Lower lobe of right lung (tissue), 2 donors: ENCODE results near the gene JMJD8. TPM values are rescaled to one million over a fixed set of nuclear protein-coding genes. Genes with fewer than 3 reads are reported as not detected.
A peak's percentile ranks its signal among the peaks of the same experiment; 100 is the strongest.
"Not testable (repeated sequence)": the region's sequence is repeated elsewhere in the genome, so short reads cannot be mapped to it uniquely, and the experiment has no call there.

ENCODE experiments used
- ATAC-seq, 2 donors: fragments of 200-7000 bp; cut with Tn5 transposase; one replicate each; pipeline ENCODE4 v1.9.1; 2020 to 2022; ENCODE audit warnings: mild to moderate bottlenecking in 2 of 2, moderate library complexity in 2 of 2
- DNase-seq: peaks from one replicate; pipeline ENCODE4 v3.0.0-alpha.2; 2020
- H3K27ac ChIP-seq: fragments of 200-600 bp; one replicate; pipeline ENCODE4 v1.8.0; 2022
- H3K27me3 ChIP-seq: fragments of 200-600 bp; one replicate; pipeline ENCODE4 v1.8.0; 2022; ENCODE audit warnings: low read depth
- H3K36me3 ChIP-seq: fragments of 200-600 bp; one replicate; pipeline ENCODE4 v1.8.0; 2022; ENCODE audit warnings: mild to moderate bottlenecking
- H3K4me1 ChIP-seq: fragments of 200-600 bp; one replicate; pipeline ENCODE4 v1.8.0; 2022
- H3K4me3 ChIP-seq: fragments of 200-600 bp; one replicate; pipeline ENCODE4 v1.8.0; 2022; ENCODE audit warnings: mild to moderate bottlenecking
- H3K9me3 ChIP-seq: fragments of 200-600 bp; one replicate; pipeline ENCODE4 v1.8.0; 2022
- CTCF ChIP-seq: fragments of 200-600 bp; IDR thresholded peaks from one replicate; pipeline ENCODE4 v1.8.0; 2022; ENCODE audit warnings: antibody characterized with exemption, mild to moderate bottlenecking
- intact Hi-C: fragments of 100-400 bp; cut with DNase I; formaldehyde crosslinking; loops from one replicate; pipeline ENCODE4 v1.11.0; 2022
- total RNA-seq: library from RNA; stranded (reverse); fragmentation: NEBNext Ultra II Directional; extraction: Animal tissue kit (Norgen Biotek cat#: 25700); gene quantifications from one replicate; pipeline ENCODE4 v1.2.1, GENCODE V29; 2021
- donor health status: DM: no; HTN: yes; CAD: no; lungs with severe emphysema.

JMJD8 gene
- total RNA-seq, 1 donor from 2014 or later, result 43.2 TPM

- Histone ChIP-seq H3K27me3 (peaks cover 16% of the 10 kb centered on the region), H3K9me3 (no peaks in the 10 kb centered on the region), H3K4me3 (peak overlapping the region; percentile 77), H3K27ac (no peak overlapping the region), H3K4me1 (peaks cover 33% of the 10 kb centered on the region), H3K36me3 (no peaks in the 10 kb centered on the region)
- no peak for TF ChIP-seq CTCF
- DNase-seq, result no peak
- intact Hi-C loops, result no loop called here
- ATAC-seq, result no peak
Observed at GRCh38 chr16:716200-716568, 32.0 kb upstream of the JMJD8 start.

- H3K4me1 ChIP-seq, result peaks cover 32% of the 10 kb centered on the region
- DNase-seq (no peak), ATAC-seq (peak in 1 of 2 donors; percentile 5)
- peaks cover 22% of the 10 kb centered on the region for H3K27me3 ChIP-seq
- H3K36me3 ChIP-seq, result no peaks in the 10 kb centered on the region
- intact Hi-C loops, result no loop called here
- no peaks in the 10 kb centered on the region for H3K9me3 ChIP-seq
- H3K27ac ChIP-seq, result peak overlapping the region; percentile 36
- peak overlapping the region; percentile 77 for H3K4me3 ChIP-seq
- TF ChIP-seq CTCF, result no peak
Observed at GRCh38 chr16:715477-716199, 31.5 kb upstream of the JMJD8 start.

GRCh38 chr16:714558-715476, 30.7 kb upstream of the JMJD8 start, which contains the start of gene METRN:
TSS of gene METRN (plus strand) at chr16:715118. CDS start at chr16:715290, 172 bp downstream.
- DNase-seq, result peak; percentile 95
- H3K4me1 ChIP-seq, result peaks cover 24% of the 10 kb centered on the region
- H3K4me3 ChIP-seq, result peak within 1 kb of the TSS; percentile 77
- intact Hi-C loops, result no loop called here
- H3K36me3 ChIP-seq, result no peaks in the 10 kb centered on the region
- peak; percentile 90 to 92 for ATAC-seq
- H3K9me3 ChIP-seq, result no peaks in the 10 kb centered on the region
- peak within 1 kb of the TSS; percentile 36 for H3K27ac ChIP-seq
- H3K27me3 ChIP-seq, result peaks cover 30% of the 10 kb centered on the region
- no peak for TF ChIP-seq CTCF

- no peak for TF ChIP-seq CTCF
- DNase-seq (no peak), ATAC-seq (no peak)
- H3K9me3 ChIP-seq, result no peaks in the 10 kb centered on the region
- intact Hi-C loops, result no loop called here
- H3K4me1 ChIP-seq, result peaks cover 18% of the 10 kb centered on the region
- H3K27ac ChIP-seq, result no peak overlapping the region
- peaks cover 37% of the 10 kb centered on the region for H3K27me3 ChIP-seq
- no peaks in the 10 kb centered on the region for H3K36me3 ChIP-seq
- peak overlapping the region; percentile 34 for H3K4me3 ChIP-seq
Observed at GRCh38 chr16:714079-714478, 29.9 kb upstream of the JMJD8 start.

GRCh38 chr16:712740-713250, 28.7 kb upstream of the JMJD8 start:
- H3K4me3 ChIP-seq, H3K9me3 ChIP-seq, DNase-seq, H3K27ac ChIP-seq, ATAC-seq, H3K36me3 ChIP-seq, intact Hi-C loops: not testable (repeated sequence)
- TF ChIP-seq CTCF, result peak; percentile 39
- H3K4me1 ChIP-seq, result peaks cover 18% of the 10 kb centered on the region
- peaks cover 50% of the 10 kb centered on the region for H3K27me3 ChIP-seq
